Renal cortical epithelial cell (primary cell): ENCODE data around the gene TRIM54. TPM values are rescaled to one million over a fixed set of nuclear protein-coding genes. Genes with fewer than 3 reads are reported as not detected.
"Not testable (repeated sequence)": the region's sequence is repeated elsewhere in the genome, so short reads cannot be mapped to it uniquely, and the experiment has no call there.

Experiments
- DNase-seq: peaks from one replicate; pipeline ENCODE4 v3.0.0-alpha.2; 2011; ENCODE audit warnings: low read depth
- total RNA-seq: library from RNA; depleted of rRNA; stranded (reverse); fragments of >200 nt; gene quantifications from 2 replicates; pipeline ENCODE4 v1.2.3, GENCODE V29; 2014

TRIM54 gene
- total RNA-seq, 1 donor from 2014 or later: not detected

DNA sequence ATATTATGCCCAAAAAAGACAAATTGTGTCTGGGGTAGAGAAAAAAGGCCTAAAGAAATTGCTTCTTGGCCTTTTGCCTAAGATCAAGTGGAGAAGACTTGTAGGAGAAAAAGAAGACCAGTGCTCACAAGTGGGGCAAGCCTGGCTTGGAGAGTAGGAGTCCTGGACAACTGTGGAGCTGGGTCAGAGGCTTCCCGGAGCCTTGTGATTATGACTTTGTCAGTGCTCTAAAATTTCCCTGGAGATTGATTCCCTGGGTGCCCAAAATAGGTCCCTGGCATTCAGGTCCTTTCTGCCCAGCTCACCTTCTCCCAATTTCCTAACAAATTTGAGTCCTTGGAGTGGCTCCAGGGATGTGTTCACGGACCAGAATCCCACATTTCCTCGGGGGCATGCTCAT is 787 bp upstream of the TRIM54 start:
- no peak for DNase-seq

DNA sequence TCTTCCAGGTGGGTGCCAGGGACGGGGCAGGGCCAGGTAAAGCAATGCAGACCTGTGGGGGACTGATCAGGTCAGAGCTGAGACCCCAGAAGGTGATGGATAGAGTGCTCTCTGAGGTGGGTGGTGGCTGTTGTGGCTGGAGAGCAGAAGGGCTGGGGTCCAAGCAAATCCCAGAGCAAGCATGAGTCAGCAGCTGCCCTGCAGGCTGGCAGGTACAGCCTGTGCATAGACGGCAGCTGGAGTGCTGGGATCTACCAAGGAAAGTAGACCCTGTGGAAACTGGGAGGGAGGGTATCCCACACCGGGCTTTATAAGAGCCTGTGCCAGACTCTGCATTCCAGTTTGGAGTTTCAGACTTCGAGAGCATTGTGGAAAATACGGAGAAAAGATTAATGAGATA is 663 bp downstream of the TRIM54 start:
- no peak for DNase-seq

DNA sequence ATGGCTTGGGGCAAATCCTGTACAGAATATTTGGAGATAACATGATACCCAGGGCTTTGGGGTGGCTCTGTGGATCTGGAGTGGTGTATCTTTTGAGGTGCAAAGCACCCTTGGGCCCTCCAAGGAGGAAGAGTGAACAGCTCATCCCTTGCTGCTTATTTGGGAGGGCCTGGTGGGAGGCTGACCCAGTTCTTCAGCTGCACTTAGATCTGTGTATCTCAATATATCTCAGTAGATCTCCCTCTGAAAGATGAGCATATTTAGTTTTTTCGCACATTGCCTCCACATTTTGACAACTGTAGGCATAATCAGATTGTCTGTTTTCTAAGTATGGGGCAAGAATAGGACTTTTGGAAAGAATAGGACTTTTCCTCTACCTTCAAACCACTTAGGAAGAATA is 2.8 kb downstream of the TRIM54 start:
- DNase-seq: no peak

DNA sequence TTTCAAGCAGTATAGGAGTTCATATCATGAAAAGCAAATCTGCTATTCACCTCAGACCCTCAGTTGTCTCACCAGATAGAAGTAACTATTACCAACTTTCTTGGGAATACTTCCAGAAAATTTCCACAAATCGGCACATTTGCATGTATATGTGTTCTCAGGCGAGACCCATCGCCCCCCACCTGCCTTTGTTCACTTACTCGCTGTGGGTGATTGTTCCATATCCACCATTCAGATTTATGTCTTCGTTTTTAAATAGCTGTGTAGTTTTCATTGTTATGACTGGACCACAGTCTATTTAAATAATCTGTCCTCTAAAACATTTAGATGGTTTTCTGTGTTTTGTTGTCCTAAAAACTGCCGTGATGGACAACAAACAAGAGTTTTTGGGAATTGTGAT is 3.3 kb downstream of the TRIM54 start:
- DNase-seq: no peak

DNA sequence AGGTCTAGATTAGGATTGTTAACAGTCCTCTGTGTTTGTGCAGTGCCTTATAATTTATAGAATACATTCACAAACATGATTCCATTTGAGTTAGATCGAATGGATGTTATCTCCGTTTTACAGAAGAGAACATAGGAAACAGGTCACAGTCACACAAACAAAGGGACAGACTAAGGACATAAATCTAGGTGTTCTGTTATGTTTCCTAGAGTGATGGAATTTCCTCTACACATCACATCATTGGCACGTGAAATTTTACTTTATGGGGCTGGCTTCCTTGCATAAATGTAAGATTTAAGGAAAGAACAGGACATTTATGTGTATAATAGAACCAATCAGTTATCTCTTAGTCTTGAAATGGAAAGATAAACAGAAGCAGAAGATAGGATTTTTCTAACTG is 6.4 kb downstream of the TRIM54 start:
- no peak for DNase-seq

DNA sequence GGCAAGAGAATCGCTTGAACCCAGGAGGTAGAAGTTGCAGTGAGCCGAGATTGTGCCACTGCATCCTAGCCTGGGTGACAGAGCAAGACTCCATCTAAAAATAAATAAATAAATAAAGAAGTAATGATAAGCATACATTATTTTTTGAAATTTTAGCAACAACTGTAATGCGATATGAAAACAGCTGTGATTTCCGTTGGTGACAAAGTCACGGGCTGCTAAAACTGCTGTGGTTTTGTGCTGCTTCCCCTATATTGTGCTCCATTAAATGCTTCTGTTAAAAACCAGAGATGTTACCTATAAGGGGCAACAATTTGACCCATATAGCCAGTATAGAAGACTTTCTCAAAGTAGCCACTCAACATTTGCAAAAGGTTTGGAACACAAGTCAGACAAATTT is 8.3 kb downstream of the TRIM54 start:
- DNase-seq: no peak

DNA sequence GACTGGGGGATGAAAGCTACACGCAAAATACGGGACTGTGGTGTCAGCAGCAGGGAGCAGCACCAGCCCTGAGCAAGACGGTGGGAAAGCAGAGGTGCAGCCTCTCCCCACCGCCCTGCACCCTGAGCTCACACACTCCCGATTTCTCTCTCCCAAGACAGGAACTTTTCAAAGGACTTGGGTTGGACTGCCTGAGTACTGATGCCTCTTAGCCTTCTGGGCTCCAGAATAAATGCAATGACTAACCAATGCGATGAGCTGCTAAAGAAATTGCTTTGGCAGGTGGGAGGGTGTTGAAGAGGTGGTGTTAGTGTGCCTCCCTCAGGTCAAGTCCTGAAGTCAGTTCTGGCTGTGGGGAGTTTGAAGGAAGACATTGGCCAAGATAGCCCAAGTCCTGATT is 9.6 kb downstream of the TRIM54 start:
- DNase-seq: peak; percentile 12

DNA sequence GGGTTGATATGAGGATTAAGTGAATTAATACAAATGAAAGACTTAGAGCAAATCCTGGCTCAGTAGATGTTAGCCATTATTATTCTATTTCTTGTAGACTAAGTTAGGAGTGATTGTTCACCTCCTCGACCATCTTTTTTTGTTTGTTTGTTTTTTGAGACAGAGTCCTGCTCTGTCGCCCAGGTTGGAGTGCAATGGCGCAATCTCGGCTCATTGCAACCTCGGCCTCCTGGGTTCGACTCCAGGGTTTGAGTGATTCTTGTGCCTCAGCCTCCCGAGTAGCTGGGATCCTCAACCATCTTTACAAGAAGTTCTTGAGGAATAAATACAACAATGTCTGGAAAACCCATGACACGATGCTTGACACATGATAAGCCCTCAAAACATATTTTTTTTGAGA is 12.7 kb downstream of the TRIM54 start:
- DNase-seq: no peak

DNA sequence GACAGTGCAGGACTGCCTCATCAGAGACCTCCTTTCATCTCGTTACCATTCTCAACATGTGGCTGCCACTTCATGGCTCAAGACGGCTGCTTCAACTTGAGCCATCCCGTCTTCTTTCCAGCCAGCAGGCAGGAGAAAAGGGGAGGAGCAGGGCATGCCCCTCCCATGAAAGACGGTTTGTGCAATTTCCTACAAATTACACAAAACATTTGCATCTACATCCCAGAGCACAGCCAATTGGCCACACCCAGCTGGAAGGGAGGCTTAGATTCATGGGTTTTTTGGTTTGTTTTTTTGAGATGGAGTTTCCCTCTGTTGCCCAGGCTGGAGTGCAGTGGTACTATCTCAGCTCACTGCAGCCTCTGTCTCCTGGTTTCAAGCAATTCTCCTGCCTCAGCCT is 14.3 kb downstream of the TRIM54 start:
- DNase-seq: no peak

DNA sequence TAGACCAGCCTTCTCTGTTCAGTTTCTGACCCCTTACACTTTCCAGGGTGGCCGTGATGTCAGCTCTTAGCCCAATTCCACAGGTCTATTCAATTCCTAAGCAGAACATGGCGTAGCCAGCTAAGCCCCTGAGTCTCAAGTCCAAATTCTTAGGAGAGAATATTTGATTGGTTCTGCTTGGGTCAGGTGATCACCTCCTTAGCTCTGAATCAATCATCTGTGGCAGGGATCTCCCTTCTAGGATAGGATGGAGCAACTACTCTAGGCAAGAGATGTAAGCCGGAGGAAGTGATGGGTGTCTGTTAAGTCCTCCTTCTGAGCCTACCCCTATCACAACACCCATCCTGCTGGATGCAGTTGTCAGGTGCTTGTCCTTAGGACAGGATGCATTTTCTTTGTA is 15.0 kb downstream of the TRIM54 start:
- no peak for DNase-seq

DNA sequence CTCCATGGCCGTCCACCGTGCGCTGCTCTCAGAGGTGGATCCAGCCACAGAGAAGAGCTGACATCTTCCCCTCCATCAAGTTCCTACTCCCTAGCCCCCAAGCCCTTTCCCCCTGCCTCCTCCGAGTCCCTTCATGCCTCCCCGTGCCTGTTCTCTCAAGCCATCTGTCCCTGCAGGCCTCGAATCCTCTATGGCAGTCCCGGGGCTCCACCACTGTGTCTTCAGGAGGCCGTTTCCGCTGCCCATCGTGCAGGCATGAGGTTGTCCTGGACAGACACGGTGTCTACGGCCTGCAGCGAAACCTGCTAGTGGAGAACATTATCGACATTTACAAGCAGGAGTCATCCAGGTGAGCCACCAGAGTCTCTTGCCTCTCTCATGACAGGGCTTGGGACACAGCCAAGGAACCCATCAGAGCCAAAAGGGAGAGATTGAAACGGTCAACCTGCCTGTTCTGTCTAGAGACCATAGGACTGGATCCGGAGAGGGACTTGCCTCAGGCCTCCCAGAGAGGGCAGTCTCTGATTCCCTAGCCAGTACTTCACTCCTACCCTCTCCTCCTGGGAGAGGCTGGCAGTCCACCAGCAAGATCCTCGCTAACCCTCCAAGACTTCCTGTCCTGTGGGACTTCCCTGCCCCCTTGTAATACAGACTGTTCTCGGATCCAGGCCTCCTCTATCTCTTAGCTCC is 16.3 kb downstream of the TRIM54 start:
- DNase-seq: no peak

DNA sequence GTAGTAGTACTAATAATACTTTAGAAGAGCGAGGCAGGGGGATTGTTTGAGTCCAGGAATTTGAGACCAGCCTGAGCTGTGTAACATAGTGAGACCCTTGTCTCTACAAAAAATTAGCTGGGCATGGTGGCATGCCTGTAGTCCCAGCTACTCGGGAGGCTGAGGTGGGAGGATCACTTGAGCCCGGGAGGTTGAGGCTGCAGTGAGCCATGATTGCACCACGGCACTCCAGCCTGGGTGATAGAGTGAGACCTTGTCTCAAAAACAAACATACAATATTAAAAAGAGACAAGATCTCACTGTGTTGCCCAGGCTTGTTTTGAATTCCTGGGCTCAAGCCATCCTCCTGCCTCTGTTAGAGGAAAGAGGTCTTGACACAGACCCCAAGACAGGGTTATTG is 18.4 kb downstream of the TRIM54 start:
- DNase-seq: not testable (repeated sequence)

DNA sequence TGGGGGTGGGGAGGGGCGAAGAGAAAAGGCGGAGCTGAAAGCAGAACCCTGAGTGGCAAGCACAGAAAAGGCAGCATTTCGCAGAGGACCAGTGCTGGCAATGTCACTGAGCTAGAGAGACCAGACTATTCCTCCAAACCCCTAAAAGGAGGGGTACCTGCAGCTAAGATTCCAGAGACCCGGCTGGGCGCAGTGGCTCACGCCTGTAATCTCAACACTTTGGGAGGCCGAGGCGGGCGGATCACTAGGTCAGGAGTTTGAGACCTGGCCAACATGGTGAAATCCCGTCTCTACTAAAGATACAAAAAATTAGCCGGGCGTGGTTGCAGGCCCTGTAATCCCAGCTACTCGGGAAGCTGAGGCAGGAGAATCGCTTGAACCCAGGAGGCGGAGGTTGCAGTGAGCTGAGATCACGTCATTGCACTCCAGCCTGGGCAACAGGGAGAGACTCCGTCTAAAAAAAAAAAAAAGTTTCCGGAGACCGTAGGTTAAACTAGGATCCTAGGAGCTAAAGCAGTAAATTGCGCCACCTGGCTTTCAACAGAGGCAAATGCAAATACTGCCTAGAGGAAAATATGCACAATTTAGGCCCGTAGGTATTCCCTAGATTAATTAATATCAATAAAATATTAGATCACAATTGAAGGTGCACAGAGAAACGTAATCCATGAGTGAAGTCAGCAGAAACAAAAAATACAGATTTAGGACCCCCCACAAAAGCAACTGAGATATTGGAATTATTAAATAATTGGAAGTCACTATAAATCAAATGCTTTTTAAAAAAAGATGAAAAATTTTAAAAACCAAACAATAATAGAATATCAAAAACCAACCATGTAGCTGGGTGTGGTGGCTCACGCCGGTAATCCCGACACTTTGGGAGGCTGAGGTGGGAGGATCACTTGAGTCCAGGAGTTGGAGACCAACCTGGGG is 21.1 kb downstream of the TRIM54 start:
- DNase-seq: peak; percentile 69

DNA sequence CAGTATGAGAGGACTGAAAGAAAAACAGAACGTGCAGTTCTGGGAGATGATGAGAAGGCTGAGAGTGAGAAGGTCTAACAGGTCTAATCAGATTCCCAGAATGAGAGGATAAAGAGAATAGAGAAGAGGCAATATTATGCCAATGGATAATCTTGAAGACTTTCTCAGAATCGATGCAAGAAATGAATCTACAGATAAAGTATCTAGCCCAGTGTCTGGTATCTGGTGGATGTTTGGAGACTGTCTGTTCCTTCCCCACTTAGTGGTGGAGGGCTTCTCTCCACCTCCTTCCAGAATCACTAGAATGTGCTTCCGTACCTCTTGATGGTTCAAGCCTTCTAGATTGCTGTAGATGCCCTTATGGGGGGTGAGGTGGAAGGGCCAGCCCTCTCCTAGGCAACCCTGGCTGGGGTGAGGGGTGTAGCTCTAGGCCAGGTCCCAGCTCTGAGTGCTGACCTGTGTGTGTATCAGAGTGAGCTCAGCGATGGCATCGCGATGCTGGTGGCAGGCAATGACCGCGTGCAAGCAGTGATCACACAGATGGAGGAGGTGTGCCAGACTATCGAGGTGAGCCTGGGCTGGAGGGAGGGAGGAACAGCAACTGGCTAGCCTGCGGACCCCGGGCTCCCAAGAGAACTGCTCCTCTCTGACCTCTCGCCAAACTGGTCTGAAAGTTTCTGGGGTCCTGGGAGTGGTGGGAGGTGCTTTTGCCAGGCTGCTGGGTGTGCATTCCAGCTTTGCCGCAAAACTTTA is 22.4 kb downstream of the TRIM54 start:
- DNase-seq: no peak

DNA sequence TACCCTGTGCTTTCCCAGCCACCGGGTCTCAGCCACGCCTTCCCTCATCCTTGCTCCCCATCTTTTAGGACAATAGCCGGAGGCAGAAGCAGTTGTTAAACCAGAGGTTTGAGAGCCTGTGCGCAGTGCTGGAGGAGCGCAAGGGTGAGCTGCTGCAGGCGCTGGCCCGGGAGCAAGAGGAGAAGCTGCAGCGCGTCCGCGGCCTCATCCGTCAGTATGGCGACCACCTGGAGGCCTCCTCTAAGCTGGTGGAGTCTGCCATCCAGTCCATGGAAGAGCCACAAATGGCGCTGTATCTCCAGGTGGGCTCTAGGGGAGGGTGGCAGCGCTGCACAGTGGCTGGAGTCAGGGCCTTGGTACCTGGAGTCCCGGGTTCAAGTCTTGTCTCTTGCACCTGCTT is 23.3 kb downstream of the TRIM54 start:
- DNase-seq: no peak

DNA sequence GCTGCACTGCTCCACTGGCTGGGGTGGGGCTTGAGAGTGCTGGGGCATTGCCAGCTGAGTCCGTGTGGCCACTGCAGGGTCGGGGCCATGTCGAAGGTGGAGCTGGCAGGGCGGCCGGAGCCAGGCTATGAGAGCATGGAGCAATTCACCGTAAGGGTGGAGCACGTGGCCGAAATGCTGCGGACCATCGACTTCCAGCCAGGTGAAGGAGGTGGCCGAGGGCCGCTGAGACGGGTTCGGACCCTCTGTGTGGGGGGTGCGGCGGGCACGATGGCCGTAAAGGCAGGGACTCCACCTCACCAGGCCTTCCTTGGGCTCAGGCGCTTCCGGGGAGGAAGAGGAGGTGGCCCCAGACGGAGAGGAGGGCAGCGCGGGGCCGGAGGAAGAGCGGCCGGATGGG is 23.9 kb downstream of the TRIM54 start:
- no peak for DNase-seq

DNA sequence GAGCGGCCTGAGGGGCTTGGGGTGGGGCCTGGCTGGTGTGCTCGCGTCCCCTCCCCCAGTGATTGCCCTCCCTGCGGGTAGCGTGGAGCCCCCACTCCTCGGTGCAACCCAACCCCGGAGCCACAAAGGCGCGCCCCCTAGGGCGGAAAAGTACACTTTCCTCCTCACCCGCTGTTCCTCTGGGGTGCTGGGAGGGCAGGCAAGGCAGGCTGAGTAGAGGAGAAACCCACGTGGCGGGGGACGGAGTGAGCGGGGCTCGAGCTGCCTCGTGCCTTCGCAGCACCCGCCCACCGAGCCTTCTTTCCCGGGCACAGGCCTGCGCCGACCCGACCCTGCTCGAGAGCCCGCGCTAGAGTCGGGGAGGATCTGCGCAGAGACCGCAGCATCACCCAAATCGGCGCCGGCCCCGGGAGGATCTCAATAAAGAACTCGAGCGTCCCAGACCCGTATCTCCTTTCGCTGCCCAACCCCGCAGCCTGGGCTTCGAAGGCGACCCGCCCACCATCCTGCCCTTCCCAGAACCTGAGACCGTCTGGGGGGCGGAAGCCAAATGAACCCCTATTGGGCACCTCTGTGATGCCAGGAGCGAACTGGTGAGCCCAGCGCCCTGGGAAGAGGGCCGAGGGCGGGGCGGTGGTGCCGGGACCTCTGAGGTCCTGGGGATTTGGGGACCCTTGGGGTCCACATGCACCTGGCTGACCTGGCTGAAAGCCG is 24.5 kb downstream of the TRIM54 start:
- no peak for DNase-seq

DNA sequence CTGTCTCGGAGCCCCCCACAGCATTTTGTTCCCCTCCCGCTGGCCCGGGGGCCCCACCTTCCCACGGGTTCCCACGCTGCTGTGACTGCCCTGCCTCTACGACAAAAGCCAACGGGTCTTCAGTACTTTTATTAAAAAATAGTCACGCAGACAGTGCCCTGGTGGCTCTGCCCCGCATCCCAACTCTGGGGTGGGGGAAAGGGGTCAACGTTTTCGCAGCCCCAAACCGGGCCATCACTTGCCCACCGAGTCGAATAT is 25.0 kb downstream of the TRIM54 start:
- DNase-seq: no peak

DNA sequence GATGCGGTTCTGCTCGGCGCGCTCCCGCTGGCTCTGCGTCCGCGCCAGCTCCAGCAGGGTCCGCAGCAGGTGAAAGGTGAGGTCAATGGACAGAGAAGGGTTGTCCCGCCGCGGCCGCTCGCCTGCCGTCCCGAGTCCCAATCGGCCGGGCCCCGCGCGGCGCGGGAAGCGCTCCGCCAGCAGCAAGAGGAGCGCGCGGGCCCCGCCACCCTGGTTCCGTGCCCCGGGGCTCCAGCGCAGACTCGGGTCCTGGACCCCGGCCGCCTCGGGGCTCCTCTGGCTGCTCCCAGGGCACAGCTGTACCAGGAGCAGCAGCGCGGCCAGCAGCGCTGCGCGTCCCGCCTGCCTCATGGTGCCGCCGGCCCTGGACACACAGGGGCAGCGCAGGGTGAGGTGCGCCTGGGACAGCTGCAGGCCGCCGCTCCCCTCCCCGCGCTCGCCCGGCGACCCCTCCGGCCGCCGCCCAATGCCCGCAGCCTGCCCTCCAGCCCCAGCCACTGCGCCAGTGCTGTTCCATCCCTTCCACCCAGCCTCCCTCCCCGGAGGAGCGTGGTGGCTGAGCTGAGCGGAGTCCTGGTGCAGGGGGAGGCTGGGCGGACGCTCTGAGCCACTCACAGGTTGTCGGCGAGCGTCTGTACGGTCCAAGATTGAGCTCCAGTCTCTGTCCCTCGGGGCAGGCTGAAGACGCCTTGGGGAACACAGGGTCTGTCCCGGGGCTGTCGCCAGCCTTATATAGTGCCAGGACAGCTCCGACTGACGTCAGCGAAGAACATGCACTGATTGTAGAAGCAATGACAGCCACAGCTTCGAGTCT is 25.5 kb downstream of the TRIM54 start:
- no peak for DNase-seq

DNA sequence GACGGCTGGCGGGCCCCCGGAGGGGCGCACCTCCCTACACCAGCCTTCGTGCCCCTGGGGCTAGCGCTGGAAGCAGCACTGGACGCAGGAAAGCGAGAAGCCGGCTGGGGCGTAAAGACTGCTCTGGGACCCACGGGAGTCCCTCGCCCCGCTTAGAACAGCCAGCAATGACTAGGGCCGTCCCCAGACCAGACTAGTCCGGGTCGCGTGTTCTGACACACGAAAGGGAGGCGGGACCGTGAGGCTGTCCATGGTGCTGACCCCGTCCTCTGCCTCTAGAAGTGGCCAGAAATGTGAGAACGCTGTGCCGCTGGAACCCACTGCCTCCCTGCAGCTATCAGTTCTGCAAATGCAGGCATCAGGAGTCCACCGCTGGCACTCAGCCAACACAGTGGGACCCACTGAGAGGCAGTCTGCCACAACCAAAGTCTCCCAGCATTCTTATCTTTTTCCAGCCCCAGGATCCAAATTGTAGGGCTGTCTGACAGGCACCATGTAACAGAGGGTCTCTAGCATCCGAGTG is 26.2 kb downstream of the TRIM54 start, which contains the start of gene UCN:
UCN (minus strand) TSS at position 87 of the 523 bp plus-strand sequence. CDS start 550 bp downstream, outside the sequence.
- peak; percentile 27 for DNase-seq

DNA sequence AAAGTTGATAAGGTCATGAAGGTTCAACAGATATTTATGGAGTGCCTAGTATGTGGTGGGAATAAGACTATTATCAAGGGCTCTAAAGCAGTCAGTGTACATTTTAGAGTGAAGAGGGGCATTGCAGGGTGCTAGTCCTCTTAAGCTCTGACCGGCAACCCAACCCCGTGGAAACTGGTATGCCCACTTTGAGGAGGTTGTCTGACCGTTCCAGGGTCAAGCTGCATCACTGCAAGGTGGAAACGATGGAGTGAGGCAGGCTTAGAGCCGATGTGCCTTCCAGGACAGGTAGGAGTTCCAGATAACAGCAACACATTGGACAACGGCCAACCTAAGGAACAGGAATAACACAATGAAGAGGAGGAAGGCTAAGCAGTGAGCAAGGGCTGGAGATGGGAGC is 27.4 kb downstream of the TRIM54 start:
- DNase-seq: no peak
